ENCODE data around the gene ZNF23. TPM values are rescaled to one million over a fixed set of nuclear protein-coding genes. Genes with fewer than 3 reads are reported as not detected.

Gene ZNF23
- total RNA-seq, 1 experiment from 2014 or later, result 11.1 TPM

- TF ChIP-seq, protein P1, sequence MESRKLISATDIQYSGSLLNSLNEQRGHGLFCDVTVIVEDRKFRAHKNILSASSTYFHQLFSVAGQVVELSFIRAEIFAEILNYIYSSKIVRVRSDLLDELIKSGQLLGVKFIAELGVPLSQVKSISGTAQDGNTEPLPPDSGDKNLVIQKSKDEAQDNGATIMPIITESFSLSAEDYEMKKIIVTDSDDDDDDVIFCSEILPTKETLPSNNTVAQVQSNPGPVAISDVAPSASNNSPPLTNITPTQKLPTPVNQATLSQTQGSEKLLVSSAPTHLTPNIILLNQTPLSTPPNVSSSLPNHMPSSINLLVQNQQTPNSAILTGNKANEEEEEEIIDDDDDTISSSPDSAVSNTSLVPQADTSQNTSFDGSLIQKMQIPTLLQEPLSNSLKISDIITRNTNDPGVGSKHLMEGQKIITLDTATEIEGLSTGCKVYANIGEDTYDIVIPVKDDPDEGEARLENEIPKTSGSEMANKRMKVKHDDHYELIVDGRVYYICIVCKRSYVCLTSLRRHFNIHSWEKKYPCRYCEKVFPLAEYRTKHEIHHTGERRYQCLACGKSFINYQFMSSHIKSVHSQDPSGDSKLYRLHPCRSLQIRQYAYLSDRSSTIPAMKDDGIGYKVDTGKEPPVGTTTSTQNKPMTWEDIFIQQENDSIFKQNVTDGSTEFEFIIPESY (IDR thresholded peaks at IDR 0.05; ENCODE audit: extremely low read depth, insufficient replicate concordance, low read length), result peak; percentile 16
- TF ChIP-seq EZH2phosphoT487 (IDR thresholded peaks at IDR 0.05; ENCODE audit: borderline replicate concordance) (no peak), YY1 (IDR thresholded peaks at IDR 0.05; ENCODE audit: extremely low read depth, insufficient replicate concordance, low read depth, low read length) (peak; percentile 24)
Observed at GRCh38 chr16:71484006-71484893, 22.2 kb upstream of the ZNF23 start (continued).

DNA sequence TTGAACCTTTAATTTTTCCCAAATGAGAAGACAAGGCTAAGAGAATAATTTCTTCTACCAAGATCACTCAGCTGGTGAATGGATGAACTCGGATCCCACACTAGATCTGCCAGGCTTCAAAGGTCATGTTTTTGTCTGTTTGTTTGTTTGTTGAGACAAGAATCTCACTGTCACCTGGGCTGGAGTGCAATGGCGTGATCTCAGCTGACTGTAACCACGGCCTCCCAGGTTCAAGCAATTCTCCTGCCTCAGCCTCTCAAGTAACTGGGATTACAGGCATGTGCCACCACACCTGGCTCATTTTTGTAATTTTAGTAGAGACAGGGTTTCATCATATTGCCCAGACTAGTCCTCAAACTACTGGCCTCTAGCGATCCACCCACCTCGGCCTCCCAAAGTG, 20.5 kb upstream of the ZNF23 start:
- no TSS peak for BruUV-seq (replicated peaks)
- ChIA-PET RAD21 (ENCODE audit: low non-redundant PET in 1 of 2, low total read pairs in 2 of 2, uncharacterized antibody in 2 of 2, unreplicated experiment in 2 of 2) (no interaction called here), CTCF (no interaction called here), POLR2A (no interaction called here)
- DNase-seq (ENCODE audit: low read depth, low spot score) (no peak), ATAC-seq (no peak)
- Histone ChIP-seq H3K4me2 (ENCODE audit: low read length) (no peak overlapping the region), H3K27ac (ENCODE audit: low read depth, low read length) (no peak overlapping the region), H3K79me2 (ENCODE audit: insufficient read depth, low read length) (no peaks in the 10 kb centered on the region), H3K9ac (ENCODE audit: low read length) (no peak overlapping the region), H3K4me3 (replicated peaks in 1 of 2; ENCODE audit: low read depth in 1 of 2, low read length in 2 of 2) (no peak overlapping the region), H3K36me3 (ENCODE audit: control insufficient read depth in 1 of 2, insufficient read depth in 2 of 2, low read length in 2 of 2) (0 out of 4 replicates have a peak, but pooled peaks cover 0 to 2% of the 10 kb centered on the region in 2 experiments), H3K27me3 (ENCODE audit: insufficient read depth, low read length) (no peaks in the 10 kb centered on the region), H4K20me1 (ENCODE audit: insufficient read depth) (no peaks in the 10 kb centered on the region), H3K4me1 (ENCODE audit: control insufficient read depth in 1 of 2, insufficient read depth in 2 of 2, low read length in 2 of 2) (peaks cover 4 to 13% of the 10 kb centered on the region in 2 experiments; a peak in 3 of 4 replicates), H3K9me2 (ENCODE audit: insufficient read depth) (no peaks in the 10 kb centered on the region), H2AFZ (ENCODE audit: low read depth, low read length, poor library complexity, severe bottlenecking) (no peak overlapping the region), H3K9me3 (ENCODE audit: control insufficient read depth in 1 of 2, insufficient read depth in 1 of 2, low read depth in 1 of 2, low read length in 2 of 2) (no peaks in the 10 kb centered on the region)
- intact Hi-C loops (cut with micrococcal nuclease), result no loop called here
- no peak for TF ChIP-seq JUND (IDR thresholded peaks at IDR 0.05)
- TF ChIP-seq SRF (IDR thresholded peaks at IDR 0.05; ENCODE audit: low read depth), result no peak
- no peak for TF ChIP-seq POLR2AphosphoS5 (IDR thresholded peaks at IDR 0.05; ENCODE audit: low read depth, low read length)
- TF ChIP-seq YY1 (IDR thresholded peaks at IDR 0.05; ENCODE audit: extremely low read depth, insufficient replicate concordance, low read depth, low read length), result no peak
- no peak for TF ChIP-seq EGR1 (IDR thresholded peaks at IDR 0.05; ENCODE audit: low read depth)
- no peak for TF ChIP-seq CBX3 (IDR thresholded peaks at IDR 0.05; ENCODE audit: low read depth)
- TF ChIP-seq CTCF (IDR thresholded peaks at IDR 0.05 in 2 of 3, conservative IDR thresholded peaks at IDR 0.05 in 1 of 3; ENCODE audit: borderline replicate concordance in 1 of 3, insufficient read depth in 1 of 3, low read depth in 2 of 3, low read length in 2 of 3), result no peak
- TF ChIP-seq, protein P2, sequence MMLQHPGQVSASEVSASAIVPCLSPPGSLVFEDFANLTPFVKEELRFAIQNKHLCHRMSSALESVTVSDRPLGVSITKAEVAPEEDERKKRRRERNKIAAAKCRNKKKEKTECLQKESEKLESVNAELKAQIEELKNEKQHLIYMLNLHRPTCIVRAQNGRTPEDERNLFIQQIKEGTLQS (IDR thresholded peaks at IDR 0.05), result no peak
- no peak for TF ChIP-seq RAD21 (IDR thresholded peaks at IDR 0.05; ENCODE audit: low read depth)
- TF ChIP-seq SP1 (IDR thresholded peaks at IDR 0.05; ENCODE audit: low read depth), result no peak
- no peak for TF ChIP-seq EZH2 (IDR thresholded peaks at IDR 0.05)
- TF ChIP-seq ZNF274 (IDR thresholded peaks at IDR 0.05; ENCODE audit: low read depth, low read length), result no peak
- TF ChIP-seq CEBPB (IDR thresholded peaks at IDR 0.05; ENCODE audit: low read depth), result no peak
- no peak for TF ChIP-seq EZH2phosphoT487 (IDR thresholded peaks at IDR 0.05; ENCODE audit: borderline replicate concordance)
- TF ChIP-seq REST (IDR thresholded peaks at IDR 0.05; ENCODE audit: low read depth), result no peak
- TF ChIP-seq ZFX (IDR thresholded peaks at IDR 0.05), result no peak

Data from HCT116 (cell line).